A549 treated with Hydrocortisone at 1 μM for 4 hours (cell line): ENCODE results near the gene FAHD2A. TPM values are rescaled to one million over a fixed set of nuclear protein-coding genes. Genes with fewer than 3 reads are reported as not detected.

Source experiments
- total RNA-seq: library from RNA; stranded (reverse); fragments of 200-300 nt; extraction: Qiagen RNA extraction; gene quantifications from 5 replicates; pipeline ENCODE4 v1.2.3, GENCODE V29; 2022

Gene FAHD2A
- total RNA-seq: 26.7 to 30.9 TPM (median 30.3 TPM) in 5 replicates

DNA sequence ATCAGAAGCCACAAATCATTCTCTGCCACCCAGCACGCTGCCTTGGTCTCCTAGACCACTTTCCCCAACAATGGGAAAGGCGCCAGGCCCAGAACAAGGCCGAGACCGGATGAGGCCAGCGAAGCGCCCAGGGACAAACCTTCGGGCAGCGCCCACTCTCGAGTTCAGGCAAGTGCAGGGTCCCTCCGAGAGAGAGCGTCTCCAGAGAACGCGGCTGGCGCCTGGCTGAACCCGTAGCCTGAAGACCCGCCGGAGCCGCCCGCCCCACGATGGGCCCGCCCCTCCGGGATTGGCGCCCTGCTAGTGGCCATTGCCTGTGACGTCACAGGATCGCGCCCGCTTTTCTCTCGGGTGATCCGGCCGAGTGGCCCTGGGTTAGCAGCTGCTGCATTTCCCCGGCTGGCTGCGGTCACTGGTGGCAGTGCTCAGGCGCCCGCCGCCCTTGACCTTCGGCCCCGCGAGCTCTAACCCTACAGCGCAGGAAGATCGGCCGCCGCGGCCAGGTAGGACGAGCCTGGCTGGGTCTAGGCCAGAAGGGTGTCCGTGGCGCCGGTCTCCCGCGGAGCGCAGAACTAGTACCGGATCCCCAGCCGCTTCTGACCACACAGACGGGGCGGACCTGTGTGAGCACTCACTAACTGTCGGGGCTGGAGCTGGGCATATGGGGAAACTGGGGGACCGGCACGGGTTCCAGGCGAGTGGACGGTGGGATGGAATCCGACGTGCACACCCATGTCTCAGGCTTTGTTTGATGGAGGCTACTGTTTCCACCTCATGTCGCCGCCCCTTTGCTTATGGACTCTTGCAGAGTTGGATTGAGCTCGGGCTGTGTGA lies at the start of gene FAHD2A:
Gene FAHD2A, plus strand, starts transcription at position 339 of the 834 bp plus-strand sequence. CDS start 2,851 bp downstream, outside the sequence.

Other genes with a start within 250 kb of the FAHD2A start
- gene ZNF514, start 242.9 kb upstream of the FAHD2A start, total RNA-seq: 5.4 to 7.8 TPM (median 7.5 TPM) in 5 replicates
- 3.0 to 4.5 TPM (median 3.4 TPM) in 5 replicates for gene ZNF2, start 236.9 kb upstream of the FAHD2A start, total RNA-seq
- gene ZNF892, start 195.2 kb upstream of the FAHD2A start, total RNA-seq: 0.23 to 0.91 TPM (median 0.60 TPM) in 5 replicates
- gene PROM2, start 128.3 kb upstream of the FAHD2A start, total RNA-seq: 0.01 to 0.23 TPM (median 0.14 TPM) in 4 of 5 replicates, not detected in the other
- 1.3 to 2.3 TPM (median 1.7 TPM) in 5 replicates for gene KCNIP3, start 105.4 kb upstream of the FAHD2A start, total RNA-seq
- 0.08 to 0.12 TPM in 2 of 5 replicates, not detected in the others for gene TRIM43B, start 82.0 kb downstream of the FAHD2A start, total RNA-seq
- gene TRIM43, start 189.3 kb downstream of the FAHD2A start, total RNA-seq: 0.07 to 0.15 TPM (median 0.08 TPM) in 3 of 5 replicates, not detected in the others